Endothelial cell of umbilical vein (primary cell): ENCODE data around the gene DSE.

ENCODE experiments used
- CTCF ChIP-seq, 2 donors: IDR thresholded peaks; 1 replicate in 1 of 2; 2 replicates in 1 of 2; pipeline ENCODE4 v1.5.1; 2011; ENCODE audit warnings: low read length in 2 of 2, mild to moderate bottlenecking in 2 of 2, moderate library complexity in 2 of 2, control low read depth in 1 of 2, inconsistent platforms in 1 of 2, low read depth in 1 of 2; ENCODE audit not compliant: insufficient read depth in 1 of 2; ENCODE audit errors: extremely low read depth in 1 of 2
- EZH2 ChIP-seq: IDR thresholded peaks from 2 replicates; pipeline ENCODE4 v1.6.1; 2012; ENCODE audit warnings: borderline replicate concordance, low read depth, mild to moderate bottlenecking, moderate library complexity, low read length, inconsistent platforms; ENCODE audit not compliant: severe bottlenecking
- FOS ChIP-seq: IDR thresholded peaks from 2 replicates; pipeline ENCODE4 v1.6.1; 2011; ENCODE audit warnings: mild to moderate bottlenecking, low read length, moderate library complexity, borderline replicate concordance; ENCODE audit not compliant: insufficient read depth
- GATA2 ChIP-seq: IDR thresholded peaks from 2 replicates; pipeline ENCODE4 v1.7.0; 2011; ENCODE audit warnings: low read depth, mild to moderate bottlenecking, moderate library complexity, mixed read lengths, low read length; ENCODE audit not compliant: insufficient read length, insufficient read depth
- MAX ChIP-seq: IDR thresholded peaks from 2 replicates; pipeline ENCODE4 v1.6.1; 2011; ENCODE audit not compliant: insufficient read depth, insufficient read length
- POLR2A ChIP-seq: IDR thresholded peaks from 2 replicates; pipeline ENCODE4 v1.6.1; 2012; ENCODE audit warnings: low read depth, mild to moderate bottlenecking, control low read depth, low read length
- POLR2AphosphoS5 ChIP-seq: IDR thresholded peaks from 2 replicates; pipeline ENCODE4 v1.6.1; 2012; ENCODE audit warnings: low read depth, mild to moderate bottlenecking, control low read depth, low read length, moderate library complexity; ENCODE audit not compliant: insufficient read depth

GRCh38 chr6:116380346-116380745 is 9.6 kb downstream of the DSE start:
- TF ChIP-seq CTCF (IDR thresholded peaks at IDR 0.05; ENCODE audit: extremely low read depth in 1 of 2, insufficient read depth in 1 of 2, low read depth in 1 of 2, low read length in 2 of 2) = no peak
- no peak for TF ChIP-seq POLR2A
- TF ChIP-seq POLR2AphosphoS5 = no peak
- no peak for TF ChIP-seq MAX
- TF ChIP-seq EZH2 = no peak
- no peak for TF ChIP-seq FOS
- no peak for TF ChIP-seq GATA2
